ENCODE measurements around the gene NRXN2.

DNA sequence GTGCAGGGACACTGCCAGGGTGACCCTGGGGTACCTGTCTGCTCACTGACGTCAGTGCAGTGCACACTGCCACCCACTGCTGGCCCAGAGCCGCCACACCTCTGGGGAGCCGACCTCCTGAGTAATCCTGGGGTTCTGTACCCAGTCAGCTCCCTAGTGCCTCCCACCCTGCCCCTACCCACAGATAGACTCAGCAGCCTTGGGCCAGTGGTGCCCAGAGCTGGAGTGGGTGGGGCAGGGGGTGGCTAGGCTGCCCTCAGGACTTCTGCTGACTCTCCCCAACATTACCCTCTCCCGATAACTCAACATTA lies 5.8 kb downstream of the NRXN2 start:
- TF ChIP-seq POLR2A (IDR thresholded peaks at IDR 0.05; ENCODE audit: low read length) (no peak), GATA1 (IDR thresholded peaks at IDR 0.05; ENCODE audit: low read depth, low read length) (no peak)
